Measurements from ENCODE around the gene POU6F2. TPM values are rescaled to one million over a fixed set of nuclear protein-coding genes. Genes with fewer than 3 reads are reported as not detected.

The POU6F2 gene
- total and polyA plus RNA-seq, 2 experiments from 2014 or later: 7.2 to 7.3 TPM

GRCh38 chr7:39509436-39509835, 531.7 kb downstream of the POU6F2 start (continued):
- TF ChIP-seq ETS1 (IDR thresholded peaks at IDR 0.05): no peak
- no peak for TF ChIP-seq ZNF331 (CRISPR knock-in tag; IDR thresholded peaks at IDR 0.05; ENCODE audit: low read depth)
- no peak for TF ChIP-seq NANOG (IDR thresholded peaks at IDR 0.05; ENCODE audit: borderline replicate concordance)
- no peak for TF ChIP-seq EZH2 (IDR thresholded peaks at IDR 0.05; ENCODE audit: low read depth, unreplicated experiment)
- TF ChIP-seq JUNB (IDR thresholded peaks at IDR 0.05; ENCODE audit: unreplicated experiment): no peak
- TF ChIP-seq CREB1 (CRISPR knock-in tag; IDR thresholded peaks at IDR 0.05; ENCODE audit: low read depth): no peak
- no peak for TF ChIP-seq STAT1 (IDR thresholded peaks at IDR 0.05; ENCODE audit: unreplicated experiment)
- TF ChIP-seq POLR2AphosphoS5 (IDR thresholded peaks at IDR 0.05; ENCODE audit: low read depth): no peak
- TF ChIP-seq CTCF (conservative IDR thresholded peaks at IDR 0.05; ENCODE audit: low read depth in 2 of 2): no peak

GRCh38 chr7:39509912-39510311, 532.2 kb downstream of the POU6F2 start:
- Histone ChIP-seq H3K27ac (ENCODE audit: low read depth) (no peak overlapping the region), H3K9me2 (ENCODE audit: insufficient read depth) (0 out of 2 replicates have a peak, but pooled peaks cover 6% of the 10 kb centered on the region), H3K4me2 (no peak overlapping the region), H3K27me3 (ENCODE audit: insufficient read depth) (no peaks in the 10 kb centered on the region), H3F3A (replicated peaks; ENCODE audit: low read depth) (no peaks in the 10 kb centered on the region), H4K20me1 (replicated peaks; ENCODE audit: insufficient read depth) (no peaks in the 10 kb centered on the region), H3K4me1 (ENCODE audit: insufficient read depth) (no peaks in the 10 kb centered on the region), H3K36me3 (ENCODE audit: insufficient read depth) (no peaks in the 10 kb centered on the region), H3K4me3 (no peak overlapping the region), H2AFZ (no peak overlapping the region), H3K79me2 (replicated peaks; ENCODE audit: insufficient read depth) (no peaks in the 10 kb centered on the region)
- Mint-ChIP-seq H3K36me3 (ENCODE audit: low read depth) (no peaks in the 10 kb centered on the region), H3K27ac (no peak overlapping the region), H3K4me1 (no peaks in the 10 kb centered on the region), H3K9me3 (no peaks in the 10 kb centered on the region), H3K27me3 (ENCODE audit: insufficient read depth, low read depth, poor library complexity) (peaks cover 2% of the 10 kb centered on the region), H3K4me3 (no peak overlapping the region)
- DNase-seq (ENCODE audit: low spot score) (no peak), ATAC-seq (no peak)
- TF ChIP-seq REST (IDR thresholded peaks at IDR 0.05; ENCODE audit: unreplicated experiment) (no peak), ETS1 (IDR thresholded peaks at IDR 0.05) (no peak), EZH2phosphoT487 (IDR thresholded peaks at IDR 0.05; ENCODE audit: unreplicated experiment) (no peak), STAT1 (IDR thresholded peaks at IDR 0.05; ENCODE audit: unreplicated experiment) (no peak), JUNB (IDR thresholded peaks at IDR 0.05; ENCODE audit: unreplicated experiment) (no peak), EZH2 (IDR thresholded peaks at IDR 0.05; ENCODE audit: low read depth, unreplicated experiment) (no peak), ZNF114 (CRISPR knock-in tag; IDR thresholded peaks at IDR 0.05) (no peak)

Measured in GM23338 (cell line).